ENCODE measurements around the gene MDFIC2.

Gene MDFIC2

DNA sequence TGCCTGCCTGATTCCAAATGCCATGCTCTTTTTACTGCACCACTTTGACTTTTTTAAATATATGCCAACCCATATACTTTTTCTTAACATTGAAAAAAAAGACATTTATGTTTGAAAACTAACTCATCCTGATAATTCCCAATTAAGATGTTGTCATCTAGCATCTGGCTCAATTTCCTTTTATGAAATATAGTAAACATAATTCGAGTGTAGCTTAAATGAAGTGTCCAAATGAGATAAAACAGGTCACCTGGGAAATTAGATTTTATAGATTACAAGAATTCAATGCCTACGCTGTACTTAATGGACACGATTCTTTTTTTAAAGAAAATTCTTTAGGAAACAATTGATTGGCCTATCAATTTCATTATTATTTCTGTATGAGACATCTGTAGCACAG, 2.8 kb downstream of the MDFIC2 start:
- no peak overlapping the region for H3K4me2 ChIP-seq (ENCODE audit: low read depth, low read length, poor library complexity, severe bottlenecking)
- H3K9me3 ChIP-seq (ENCODE audit: insufficient read depth, low read depth, low read length) = no peaks in the 10 kb centered on the region
- no peaks in the 10 kb centered on the region for H4K20me1 ChIP-seq (ENCODE audit: insufficient read depth, low read length, poor library complexity, severe bottlenecking)
- no peaks in the 10 kb centered on the region for H3K79me2 ChIP-seq (ENCODE audit: insufficient read depth, low read length)
- H3K9me2 ChIP-seq (replicated peaks; ENCODE audit: low read depth, low read length) = no peaks in the 10 kb centered on the region
- no peak overlapping the region for H3K4me3 ChIP-seq (ENCODE audit: low read length, poor library complexity, severe bottlenecking)
- no peaks in the 10 kb centered on the region for H3F3A ChIP-seq (ENCODE audit: low read depth)
- TF ChIP-seq, protein P1, sequence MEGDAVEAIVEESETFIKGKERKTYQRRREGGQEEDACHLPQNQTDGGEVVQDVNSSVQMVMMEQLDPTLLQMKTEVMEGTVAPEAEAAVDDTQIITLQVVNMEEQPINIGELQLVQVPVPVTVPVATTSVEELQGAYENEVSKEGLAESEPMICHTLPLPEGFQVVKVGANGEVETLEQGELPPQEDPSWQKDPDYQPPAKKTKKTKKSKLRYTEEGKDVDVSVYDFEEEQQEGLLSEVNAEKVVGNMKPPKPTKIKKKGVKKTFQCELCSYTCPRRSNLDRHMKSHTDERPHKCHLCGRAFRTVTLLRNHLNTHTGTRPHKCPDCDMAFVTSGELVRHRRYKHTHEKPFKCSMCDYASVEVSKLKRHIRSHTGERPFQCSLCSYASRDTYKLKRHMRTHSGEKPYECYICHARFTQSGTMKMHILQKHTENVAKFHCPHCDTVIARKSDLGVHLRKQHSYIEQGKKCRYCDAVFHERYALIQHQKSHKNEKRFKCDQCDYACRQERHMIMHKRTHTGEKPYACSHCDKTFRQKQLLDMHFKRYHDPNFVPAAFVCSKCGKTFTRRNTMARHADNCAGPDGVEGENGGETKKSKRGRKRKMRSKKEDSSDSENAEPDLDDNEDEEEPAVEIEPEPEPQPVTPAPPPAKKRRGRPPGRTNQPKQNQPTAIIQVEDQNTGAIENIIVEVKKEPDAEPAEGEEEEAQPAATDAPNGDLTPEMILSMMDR (conservative IDR thresholded peaks at IDR 0.05; ENCODE audit: low read length) = no peak
- no peak for TF ChIP-seq EZH2phosphoT487 (IDR thresholded peaks at IDR 0.05; ENCODE audit: borderline replicate concordance)
- no peaks in the 10 kb centered on the region for H3K27me3 ChIP-seq (ENCODE audit: insufficient read depth, low read length, poor library complexity, severe bottlenecking)
- no peaks in the 10 kb centered on the region for H3K4me1 ChIP-seq (ENCODE audit: insufficient read depth, low read length, poor library complexity, severe bottlenecking)
- no peak overlapping the region for H3K9ac ChIP-seq (ENCODE audit: low read depth, low read length, poor library complexity, severe bottlenecking)
- no peak overlapping the region for H2AFZ ChIP-seq (ENCODE audit: low read length)
- H3K36me3 ChIP-seq (ENCODE audit: insufficient read depth, low read length) = no peaks in the 10 kb centered on the region

DNA sequence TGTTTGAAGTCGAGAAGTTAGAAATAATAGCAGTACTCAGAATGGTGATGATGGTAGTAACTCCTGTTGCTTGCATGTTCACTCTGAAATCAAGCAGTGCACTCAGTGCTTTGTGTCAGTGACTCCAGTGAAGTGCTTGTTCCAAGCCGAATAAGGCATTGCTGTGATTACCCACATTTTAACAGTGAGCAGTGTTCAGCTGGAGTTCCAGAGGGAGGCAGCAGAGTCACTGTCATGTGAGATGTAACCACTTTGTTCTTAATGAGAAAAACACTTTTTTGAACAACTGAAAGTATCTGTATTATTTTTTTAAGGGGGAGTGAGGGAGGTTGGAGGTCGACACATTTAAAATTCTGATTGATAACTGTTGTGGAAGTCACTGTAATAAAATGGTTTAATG, 3.7 kb downstream of the MDFIC2 start:
- H3K79me2 ChIP-seq (ENCODE audit: insufficient read depth, low read length) = no peaks in the 10 kb centered on the region
- H3K27me3 ChIP-seq (ENCODE audit: insufficient read depth, low read length, poor library complexity, severe bottlenecking) = no peaks in the 10 kb centered on the region
- no peaks in the 10 kb centered on the region for H4K20me1 ChIP-seq (ENCODE audit: insufficient read depth, low read length, poor library complexity, severe bottlenecking)
- H3K4me3 ChIP-seq (ENCODE audit: low read length, poor library complexity, severe bottlenecking) = no peak overlapping the region
- H3F3A ChIP-seq (ENCODE audit: low read depth) = no peaks in the 10 kb centered on the region
- H3K9me2 ChIP-seq (replicated peaks; ENCODE audit: low read depth, low read length) = no peaks in the 10 kb centered on the region
- no peak overlapping the region for H3K9ac ChIP-seq (ENCODE audit: low read depth, low read length, poor library complexity, severe bottlenecking)
- no peak overlapping the region for H3K4me2 ChIP-seq (ENCODE audit: low read depth, low read length, poor library complexity, severe bottlenecking)
- H3K4me1 ChIP-seq (ENCODE audit: insufficient read depth, low read length, poor library complexity, severe bottlenecking) = no peaks in the 10 kb centered on the region
- TF ChIP-seq EZH2phosphoT487 (IDR thresholded peaks at IDR 0.05; ENCODE audit: borderline replicate concordance) = no peak
- TF ChIP-seq, protein P1 (conservative IDR thresholded peaks at IDR 0.05; ENCODE audit: low read length) = peak; percentile 39
- H2AFZ ChIP-seq (ENCODE audit: low read length) = no peak overlapping the region
- H3K36me3 ChIP-seq (ENCODE audit: insufficient read depth, low read length) = no peaks in the 10 kb centered on the region
- no peaks in the 10 kb centered on the region for H3K9me3 ChIP-seq (ENCODE audit: insufficient read depth, low read depth, low read length)

DNA sequence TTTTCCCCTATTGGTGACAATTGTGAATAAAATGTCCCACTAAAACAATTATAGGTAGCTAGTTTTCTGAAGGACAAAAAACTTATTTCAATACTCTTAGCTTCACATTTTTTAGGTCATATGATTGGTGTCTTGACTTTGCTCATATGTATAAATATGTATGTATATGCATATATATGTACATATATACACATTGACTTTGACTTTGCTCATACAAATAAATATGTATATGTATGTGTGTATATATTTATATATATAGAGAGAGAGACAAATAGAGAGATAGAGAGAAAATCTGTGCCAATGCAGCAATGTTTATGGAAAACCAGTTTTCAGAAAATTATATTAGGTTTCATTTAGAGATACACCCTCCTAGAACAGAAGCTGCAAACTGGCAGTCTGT, 5.7 kb downstream of the MDFIC2 start:
- Histone ChIP-seq H2AFZ (ENCODE audit: low read length) (no peak overlapping the region), H3K9me2 (replicated peaks; ENCODE audit: low read depth, low read length) (no peaks in the 10 kb centered on the region), H3K36me3 (ENCODE audit: insufficient read depth, low read length) (no peaks in the 10 kb centered on the region), H3K4me1 (ENCODE audit: insufficient read depth, low read length, poor library complexity, severe bottlenecking) (no peaks in the 10 kb centered on the region), H3K9ac (ENCODE audit: low read depth, low read length, poor library complexity, severe bottlenecking) (no peak overlapping the region), H3K4me2 (ENCODE audit: low read depth, low read length, poor library complexity, severe bottlenecking) (no peak overlapping the region), H3K9me3 (ENCODE audit: insufficient read depth, low read depth, low read length) (no peaks in the 10 kb centered on the region), H3K79me2 (ENCODE audit: insufficient read depth, low read length) (no peaks in the 10 kb centered on the region), H3F3A (ENCODE audit: low read depth) (no peaks in the 10 kb centered on the region), H3K4me3 (ENCODE audit: low read length, poor library complexity, severe bottlenecking) (no peak overlapping the region), H4K20me1 (ENCODE audit: insufficient read depth, low read length, poor library complexity, severe bottlenecking) (no peaks in the 10 kb centered on the region), H3K27me3 (ENCODE audit: insufficient read depth, low read length, poor library complexity, severe bottlenecking) (no peaks in the 10 kb centered on the region)
- no peak for TF ChIP-seq EZH2phosphoT487 (IDR thresholded peaks at IDR 0.05; ENCODE audit: borderline replicate concordance)
- TF ChIP-seq, protein P1 (conservative IDR thresholded peaks at IDR 0.05; ENCODE audit: low read length) = no peak
